SKM-1 (cell line): ENCODE measurements around the gene ORC6.
A peak's percentile ranks its signal among the peaks of the same experiment; 100 is the strongest.
"Not testable (repeated sequence)": the region's sequence is repeated elsewhere in the genome, so short reads cannot be mapped to it uniquely, and the experiment has no call there.

Source experiments
- DNase-seq: peaks from one replicate; lab custom pipeline; 2025; ENCODE audit not compliant: unreplicated experiment; lab: John Stamatoyannopoulos, UW

Gene ORC6

GRCh38 chr16:46689365-46690280 lies at the start of gene ORC6:
Gene ORC6, plus strand, starts transcription at chr16:46689659. Its CDS starts 47 bp downstream, at chr16:46689706.
- peak; percentile 99 for DNase-seq

- DNase-seq: no peak
These were observed 40.8 kb upstream of the ORC6 start for GRCh38 chr16:46648656-46649055.

- no peak for DNase-seq
These were observed 39.7 kb upstream of the ORC6 start for GRCh38 chr16:46649588-46650253.

GRCh38 chr16:46650254-46650623 lies 39.2 kb upstream of the ORC6 start:
- DNase-seq: no peak

GRCh38 chr16:46651305-46651704 lies 38.2 kb upstream of the ORC6 start:
- no peak for DNase-seq

- DNase-seq: peak; percentile 99
These were observed 30.5 kb upstream of the ORC6 start for GRCh38 chr16:46658925-46659324.

GRCh38 chr16:46662123-46662522 lies 27.3 kb upstream of the ORC6 start:
- DNase-seq: no peak

GRCh38 chr16:46673320-46674013 lies 16.0 kb upstream of the ORC6 start:
- peak; percentile 63 for DNase-seq

GRCh38 chr16:46677943-46678342 lies 11.5 kb upstream of the ORC6 start:
- not testable (repeated sequence) for DNase-seq

- DNase-seq: not testable (repeated sequence)
These were observed 7.6 kb upstream of the ORC6 start for GRCh38 chr16:46681867-46682266.

GRCh38 chr16:46686815-46687473 lies 2.5 kb upstream of the ORC6 start:
- no peak for DNase-seq

GRCh38 chr16:46687486-46687885 lies 2.0 kb upstream of the ORC6 start:
- DNase-seq: no peak

- peak; percentile 44 for DNase-seq
These were observed 1.3 kb upstream of the ORC6 start for GRCh38 chr16:46688101-46688653.

GRCh38 chr16:46688654-46689364 lies 650 bp upstream of the ORC6 start, which contains the start of gene VPS35:
Gene VPS35, minus strand, starts transcription at chr16:46689178. Its CDS starts 45 bp downstream, at chr16:46689133.
- DNase-seq: peak; percentile 99

- DNase-seq: no peak
These were observed 1.1 kb downstream of the ORC6 start for GRCh38 chr16:46690281-46691178.

GRCh38 chr16:46691726-46692125 lies 2.3 kb downstream of the ORC6 start:
- DNase-seq: no peak

GRCh38 chr16:46693598-46693997 lies 4.1 kb downstream of the ORC6 start:
- DNase-seq: no peak

GRCh38 chr16:46695937-46696336 lies 6.5 kb downstream of the ORC6 start:
- no peak for DNase-seq

GRCh38 chr16:46696957-46697356 lies 7.5 kb downstream of the ORC6 start:
- DNase-seq: no peak
